NCI-H69 (cell line): ENCODE results near the gene FETUB.

ENCODE experiments used
- DNase-seq: peaks from one replicate; lab custom pipeline; 2025; lab: John Stamatoyannopoulos, UW

The FETUB gene

DNA sequence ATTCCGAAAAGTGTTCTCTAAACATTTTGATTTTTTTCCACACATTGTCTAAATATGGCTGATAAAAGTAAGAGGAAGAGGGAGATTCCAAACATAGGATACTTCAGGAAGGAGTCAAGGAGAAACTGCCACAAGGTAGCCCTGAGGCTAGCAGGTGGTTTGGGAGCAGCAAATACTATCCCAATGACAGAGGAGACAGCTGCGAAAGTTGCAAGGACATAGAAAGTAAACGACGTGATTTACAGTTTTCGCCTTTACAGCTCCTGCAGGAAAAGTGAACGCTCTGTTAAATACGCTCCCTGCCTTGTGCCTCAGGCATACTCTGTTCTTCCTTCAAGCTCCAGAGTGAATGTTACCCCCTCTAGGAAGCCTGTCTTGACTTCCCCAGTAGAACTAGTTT is 3.7 kb upstream of the FETUB start:
- no peak for DNase-seq

DNA sequence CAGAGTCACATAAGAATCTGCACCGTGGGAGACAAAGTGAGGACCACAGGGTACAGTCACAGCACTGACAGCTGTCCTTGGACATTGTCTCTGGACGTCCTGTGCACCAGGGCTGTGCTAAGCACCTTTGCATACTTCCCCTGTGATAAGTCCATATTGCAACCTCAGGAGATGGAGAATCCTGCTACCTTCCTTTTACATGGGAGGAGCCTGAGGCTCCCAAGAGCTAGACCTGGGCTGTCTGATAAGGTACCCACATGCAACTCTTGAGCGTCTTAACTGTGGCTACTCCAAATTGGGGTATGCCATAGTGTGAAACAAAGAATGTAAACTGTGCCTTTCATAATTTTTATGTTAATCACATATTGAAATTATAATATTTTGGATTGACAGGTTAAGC is 2.5 kb upstream of the FETUB start:
- no peak for DNase-seq

DNA sequence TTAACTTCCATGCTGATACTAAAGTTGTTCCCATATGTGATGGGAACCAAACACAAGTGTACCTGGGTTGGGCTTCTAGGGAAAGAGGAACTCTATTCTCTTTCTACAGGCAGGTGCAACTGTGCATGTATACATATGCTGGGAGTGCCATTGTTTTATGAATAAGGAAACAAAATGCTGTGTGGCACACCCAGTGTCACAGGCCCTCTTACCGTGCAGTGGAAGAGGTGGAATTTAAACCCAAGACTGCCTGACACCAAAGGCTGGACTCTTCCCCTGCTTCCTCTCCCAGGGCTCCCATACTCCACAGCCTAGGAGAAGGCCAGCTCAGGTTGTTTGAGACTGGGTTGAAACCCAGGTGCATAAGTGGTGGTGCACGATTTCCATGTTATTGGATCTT is 1.9 kb upstream of the FETUB start:
- DNase-seq = no peak

DNA sequence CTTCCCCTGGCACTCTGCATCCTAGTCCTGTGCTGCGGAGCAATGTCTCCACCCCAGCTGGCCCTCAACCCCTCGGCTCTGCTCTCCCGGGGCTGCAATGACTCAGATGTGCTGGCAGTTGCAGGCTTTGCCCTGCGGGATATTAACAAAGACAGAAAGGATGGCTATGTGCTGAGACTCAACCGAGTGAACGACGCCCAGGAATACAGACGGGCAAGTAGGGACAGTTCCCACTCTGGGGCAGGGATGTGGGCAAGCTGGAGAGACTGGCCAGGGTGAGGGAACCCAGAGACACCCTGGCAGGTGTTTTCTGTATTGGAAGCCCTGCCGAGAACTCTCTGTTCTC is 247 bp downstream of the FETUB start:
- DNase-seq = no peak

DNA sequence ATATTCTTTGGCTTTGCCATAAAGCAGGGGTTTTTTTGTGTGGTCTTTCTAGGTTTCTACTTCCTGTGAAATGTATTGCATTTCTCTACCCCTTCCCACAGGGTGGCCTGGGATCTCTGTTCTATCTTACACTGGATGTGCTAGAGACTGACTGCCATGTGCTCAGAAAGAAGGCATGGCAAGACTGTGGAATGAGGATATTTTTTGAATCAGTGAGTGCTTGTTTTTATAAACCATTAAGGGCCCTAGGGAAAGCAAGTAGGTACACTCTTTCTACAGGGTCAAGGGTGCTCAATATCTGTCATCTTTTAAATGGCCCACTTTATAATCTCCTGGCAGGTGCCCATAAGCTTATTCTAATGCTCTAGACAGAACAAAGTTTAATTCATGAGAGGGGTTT is 730 bp downstream of the FETUB start:
- DNase-seq = no peak

DNA sequence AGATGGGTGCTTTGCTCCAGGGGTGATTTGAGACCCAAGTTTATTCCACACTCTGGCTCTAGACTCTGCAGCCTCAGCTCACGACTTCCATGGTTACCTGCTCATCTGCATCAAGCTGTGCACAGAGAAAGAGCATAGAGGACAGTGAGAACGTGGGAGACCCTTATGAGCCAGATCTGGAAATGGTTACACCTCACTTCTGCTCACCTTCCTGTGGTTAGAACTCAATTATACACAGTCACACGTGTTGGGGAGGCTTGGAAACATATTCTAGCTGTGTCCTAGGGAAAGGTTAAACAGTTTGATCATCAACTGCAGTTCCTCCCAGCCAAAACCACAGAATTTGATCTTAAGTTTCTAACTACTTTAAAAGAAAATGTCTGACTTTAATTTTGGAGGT is 1.8 kb downstream of the FETUB start:
- no peak for DNase-seq

DNA sequence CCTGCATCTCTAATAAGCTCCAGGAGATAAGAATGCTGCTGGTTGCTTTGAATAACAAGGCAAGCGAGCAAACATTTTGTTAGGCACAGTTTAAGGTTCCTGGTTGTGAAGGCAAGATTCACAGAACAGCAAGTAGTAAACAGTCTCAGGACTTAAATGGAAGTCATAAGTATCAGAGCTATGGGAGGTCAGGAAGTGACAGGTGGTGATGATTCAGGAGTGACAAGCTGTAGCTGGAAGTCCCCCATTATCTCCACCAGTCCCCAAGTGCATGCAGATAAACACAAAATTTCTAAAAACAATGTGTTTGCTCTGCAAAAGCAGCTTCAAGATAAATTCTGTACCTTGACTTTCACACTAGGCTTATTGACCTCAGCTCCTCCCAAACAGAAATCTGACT is 3.3 kb downstream of the FETUB start:
- no peak for DNase-seq

DNA sequence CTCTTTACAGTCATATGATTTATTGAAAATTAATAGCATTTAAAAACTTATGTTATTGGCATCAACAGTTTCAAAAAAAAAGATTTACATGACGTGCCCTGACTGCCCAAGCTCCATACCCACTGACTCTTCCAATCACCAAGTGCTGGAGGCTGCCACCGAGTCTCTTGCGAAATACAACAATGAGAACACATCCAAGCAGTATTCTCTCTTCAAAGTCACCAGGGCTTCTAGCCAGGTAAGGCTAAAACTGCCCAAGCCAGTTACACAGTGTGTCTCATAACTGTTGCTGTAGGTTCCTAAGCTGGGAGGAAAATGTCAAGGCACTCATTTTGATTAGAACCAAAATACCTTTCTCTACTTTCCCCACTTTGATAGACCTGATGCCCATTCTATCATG is 4.5 kb downstream of the FETUB start:
- no peak for DNase-seq

DNA sequence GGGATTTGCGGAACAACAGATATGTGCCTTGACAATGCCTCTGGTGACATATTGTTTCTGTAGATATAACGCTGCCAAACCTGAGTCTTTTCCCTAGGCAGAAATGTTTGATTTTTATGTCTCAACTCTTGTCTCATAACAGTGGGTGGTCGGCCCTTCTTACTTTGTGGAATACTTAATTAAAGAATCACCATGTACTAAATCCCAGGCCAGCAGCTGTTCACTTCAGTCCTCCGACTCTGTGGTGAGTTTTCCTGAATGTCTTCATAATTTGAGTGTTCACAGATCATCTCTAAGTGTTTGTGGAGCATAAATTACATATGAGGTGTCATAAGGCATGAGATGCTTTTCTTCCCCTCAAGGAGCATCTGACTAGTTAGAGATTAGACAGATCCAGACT is 5.9 kb downstream of the FETUB start:
- DNase-seq = no peak

DNA sequence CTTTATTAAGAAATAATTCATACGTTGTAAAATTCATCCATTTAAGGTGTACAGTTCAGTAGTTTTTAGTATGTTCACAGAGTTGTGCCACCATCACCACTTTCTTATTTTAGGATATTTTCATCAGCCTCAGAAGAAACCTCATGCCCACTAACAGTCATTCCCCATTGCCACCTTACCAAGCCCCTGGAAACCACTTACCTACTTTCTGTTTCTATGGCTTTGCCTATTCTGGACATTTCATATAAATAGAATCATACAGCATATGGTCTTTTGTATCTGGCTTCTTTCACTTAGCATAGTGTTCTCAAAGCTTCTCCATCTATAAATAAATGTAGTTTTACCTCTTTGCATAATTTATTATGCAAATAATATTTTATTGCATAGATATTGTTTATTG is 6.6 kb downstream of the FETUB start:
- DNase-seq = no peak

DNA sequence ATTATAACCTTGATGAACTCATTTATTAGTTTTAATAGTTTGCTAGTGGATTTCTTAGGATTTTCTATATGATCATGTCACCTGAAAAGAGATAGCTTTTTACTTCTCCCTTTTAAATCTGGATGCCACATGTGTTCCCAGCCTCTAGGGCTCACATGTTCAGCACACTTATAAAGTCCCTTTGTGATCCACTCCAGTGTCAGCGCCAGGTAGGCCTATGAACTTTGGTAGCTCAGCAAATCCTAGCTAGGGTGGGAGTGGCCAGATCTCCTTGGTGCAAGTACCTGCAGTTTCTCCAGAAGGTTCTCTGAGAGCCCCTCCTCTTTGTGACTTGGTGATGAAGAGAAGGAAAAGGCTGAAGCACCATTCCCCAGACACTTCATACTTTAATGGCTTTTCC is 8.7 kb downstream of the FETUB start:
- DNase-seq = no peak

DNA sequence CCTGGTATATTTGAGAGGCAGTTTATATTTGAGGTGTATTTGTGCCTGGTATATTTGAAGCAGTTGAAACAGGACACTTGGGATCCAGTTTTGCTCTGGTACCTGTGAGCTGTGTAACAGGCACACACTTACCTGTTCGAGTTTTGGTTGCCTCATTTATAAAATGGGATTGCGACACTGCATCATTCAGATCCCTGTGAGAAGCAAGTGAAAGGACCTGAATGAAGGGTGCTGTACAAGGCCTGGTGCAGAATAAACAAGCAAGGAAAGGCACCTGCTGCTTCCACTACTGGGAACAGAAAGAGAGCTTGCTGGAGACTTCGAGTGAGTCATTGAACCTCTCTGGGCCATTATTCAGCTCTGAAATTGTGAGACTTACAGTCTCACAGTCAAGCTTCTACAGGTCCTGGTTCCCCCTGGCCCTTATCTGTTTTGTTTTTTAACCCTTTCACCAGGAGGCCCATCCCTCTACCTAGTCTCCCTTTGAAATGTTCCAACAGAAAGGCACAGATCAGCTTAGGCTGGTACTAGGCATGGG is 11.5 kb downstream of the FETUB start:
- no peak for DNase-seq

DNA sequence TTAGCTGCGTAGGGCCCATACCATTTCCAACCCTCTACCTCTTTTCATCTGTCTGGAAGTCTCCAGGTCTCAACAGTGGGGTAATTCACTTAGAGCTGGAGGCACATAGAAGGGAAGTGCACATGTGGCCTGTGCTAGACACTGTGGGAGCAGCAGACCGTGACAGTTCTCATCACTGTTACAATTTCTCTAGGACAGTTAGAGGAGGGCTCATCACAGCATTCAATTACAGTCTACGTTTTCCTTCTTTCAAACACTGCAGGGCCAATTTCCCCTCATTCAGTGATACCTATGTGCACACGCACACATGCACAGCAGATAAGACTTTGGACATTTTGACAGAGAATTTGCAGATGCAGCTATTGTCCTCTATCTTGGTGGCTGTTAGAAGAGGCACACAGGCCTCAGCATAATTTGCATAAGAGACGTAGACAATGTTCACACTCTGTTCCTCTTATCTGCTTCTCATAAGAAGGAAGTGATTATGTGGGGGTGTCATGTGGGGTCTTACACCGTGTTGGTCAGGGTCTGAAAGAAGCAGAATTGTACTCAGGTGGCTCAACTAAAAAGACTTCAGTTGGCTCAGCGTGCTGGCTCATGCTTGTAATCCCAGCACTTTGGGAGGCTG is 13.0 kb downstream of the FETUB start:
- no peak for DNase-seq

DNA sequence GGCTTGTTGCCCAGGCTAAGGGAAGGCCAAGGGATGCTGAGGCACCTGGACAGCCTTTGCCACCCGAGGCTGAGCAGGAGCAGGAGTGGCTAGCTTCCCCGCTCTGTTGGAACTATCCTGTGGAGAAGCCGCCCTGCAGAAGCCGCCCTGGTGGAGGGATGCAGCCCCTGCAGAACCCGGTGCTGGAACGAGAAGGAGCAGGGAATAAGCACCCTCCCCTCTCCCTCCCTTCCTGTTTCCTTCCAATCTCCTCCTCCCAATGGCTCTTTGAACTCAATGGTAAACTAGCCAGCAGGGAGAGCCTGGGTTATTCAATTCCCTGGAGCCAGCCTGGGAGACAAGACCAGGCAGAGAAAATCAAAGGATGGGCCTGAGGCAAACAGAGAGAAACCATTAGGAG is 13.8 kb downstream of the FETUB start:
- DNase-seq = peak; percentile 47

DNA sequence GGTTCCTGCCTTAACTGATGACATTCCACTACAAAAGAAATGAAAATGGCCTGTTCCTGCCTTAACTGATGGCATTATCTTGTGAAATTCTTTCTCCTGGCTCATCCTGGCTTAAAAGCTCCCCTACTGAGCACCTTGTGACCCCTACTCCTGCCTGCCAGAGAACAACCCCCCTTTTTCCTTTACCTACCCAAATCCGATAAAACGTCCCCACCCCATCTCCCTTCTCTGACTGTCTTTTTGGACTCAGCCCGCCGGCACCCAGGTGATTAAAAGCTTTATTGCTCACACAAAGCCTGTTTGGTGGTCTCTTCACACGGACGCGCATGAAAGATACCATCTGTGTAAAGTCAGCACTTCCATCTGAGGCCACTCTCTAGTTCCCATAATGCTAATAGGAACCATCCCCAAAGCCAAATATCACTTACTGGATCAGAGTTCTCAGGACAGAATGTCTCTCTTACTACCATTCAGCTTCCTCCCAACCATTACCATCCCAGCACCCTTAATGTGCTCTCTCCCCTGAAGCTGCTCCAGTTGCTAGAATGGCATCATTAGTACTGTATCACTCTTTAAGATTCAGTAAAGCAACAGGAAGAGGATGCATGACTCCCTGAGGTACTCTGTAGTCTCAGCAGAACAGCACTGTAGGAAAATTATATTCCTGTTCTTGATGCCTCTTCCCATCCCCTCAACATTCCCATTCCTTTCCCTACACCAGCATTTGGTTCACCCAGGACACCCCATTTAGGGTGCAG is 23.3 kb downstream of the FETUB start:
- DNase-seq = no peak

DNA sequence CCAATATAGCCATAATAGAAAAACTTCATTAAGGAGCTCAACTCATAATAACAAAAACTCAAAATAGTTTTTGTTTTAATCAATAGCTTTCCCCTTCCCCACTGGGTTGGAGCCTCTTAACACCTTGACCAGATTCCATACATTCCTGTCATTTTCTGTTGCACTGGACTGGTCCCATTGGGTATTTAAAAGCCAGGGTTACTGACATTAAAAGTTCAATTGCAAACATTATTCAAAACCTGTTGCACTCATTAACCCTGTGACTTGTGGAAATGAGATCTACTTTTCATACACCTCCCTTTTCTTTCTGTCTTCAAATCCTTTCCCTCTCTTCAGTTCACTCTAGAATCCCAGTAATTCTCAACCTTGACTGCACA is 23.9 kb downstream of the FETUB start:
- DNase-seq = no peak

DNA sequence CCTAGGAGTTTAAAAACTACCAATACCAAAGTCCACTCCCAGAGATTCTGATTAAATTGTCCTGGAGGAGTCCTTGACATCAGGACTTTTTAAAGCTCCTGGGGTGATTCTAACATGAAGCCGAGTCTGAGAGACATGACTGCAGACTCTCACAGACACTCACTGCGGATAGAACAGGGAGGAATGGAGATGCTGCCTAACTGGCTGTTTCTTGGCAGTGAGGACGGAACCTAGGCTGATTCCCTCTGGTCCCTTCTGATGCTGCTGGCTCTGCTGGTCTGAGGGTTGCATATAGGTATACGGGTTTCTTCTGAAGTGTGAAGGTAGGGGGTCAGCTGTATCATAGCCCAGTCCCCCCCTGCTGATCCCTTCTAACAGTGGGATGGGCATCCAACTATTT is 24.3 kb downstream of the FETUB start:
- no peak for DNase-seq

DNA sequence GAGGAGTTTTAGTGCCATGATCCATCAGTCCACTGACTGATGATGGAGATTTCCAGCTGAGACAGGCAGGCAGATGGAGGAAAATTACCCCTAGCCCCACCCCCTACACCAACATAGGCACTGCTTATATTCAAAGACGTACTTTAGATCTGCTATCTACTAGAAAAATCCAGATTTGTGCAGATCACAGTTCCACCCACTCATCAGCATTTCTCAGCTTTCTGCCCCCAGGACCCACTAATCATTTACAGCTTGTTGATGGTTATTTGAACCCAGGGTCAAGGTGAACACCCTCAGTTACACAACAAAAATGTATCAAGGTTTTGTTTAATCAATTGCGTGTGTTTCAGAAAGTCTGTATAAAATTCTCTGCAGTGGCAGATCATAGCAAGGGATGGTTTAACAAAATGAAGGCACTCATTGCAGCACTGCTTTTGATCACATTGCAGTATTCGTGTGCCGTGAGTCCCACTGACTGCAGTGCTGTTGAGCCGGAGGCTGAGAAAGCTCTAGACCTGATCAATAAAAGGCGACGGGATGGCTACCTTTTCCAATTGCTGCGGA is 25.5 kb downstream of the FETUB start, which contains the start of gene HRG:
Gene HRG, plus strand, starts transcription at position 390 of the 564 bp plus-strand sequence. Its CDS starts 18 bp downstream, at position 408.
- DNase-seq = no peak

DNA sequence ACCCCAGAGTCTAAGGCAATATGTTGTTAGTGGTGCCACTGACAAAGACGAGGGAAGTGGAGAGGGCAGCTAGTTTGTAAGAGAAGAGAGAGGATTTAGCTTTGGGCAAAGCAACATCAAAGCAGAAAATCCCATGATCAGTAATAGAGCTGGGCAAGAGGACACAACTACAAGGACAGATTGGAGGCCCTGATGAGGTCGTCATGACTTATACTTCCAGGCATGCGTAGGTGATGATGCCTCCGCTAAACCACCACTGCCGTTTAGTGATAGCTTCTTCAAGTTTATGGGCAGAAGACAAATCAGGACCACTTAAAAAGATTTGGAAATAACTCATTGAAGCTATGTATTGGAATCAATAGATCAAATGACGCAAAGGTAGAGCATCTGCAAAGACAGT is 28.2 kb downstream of the FETUB start:
- no peak for DNase-seq

DNA sequence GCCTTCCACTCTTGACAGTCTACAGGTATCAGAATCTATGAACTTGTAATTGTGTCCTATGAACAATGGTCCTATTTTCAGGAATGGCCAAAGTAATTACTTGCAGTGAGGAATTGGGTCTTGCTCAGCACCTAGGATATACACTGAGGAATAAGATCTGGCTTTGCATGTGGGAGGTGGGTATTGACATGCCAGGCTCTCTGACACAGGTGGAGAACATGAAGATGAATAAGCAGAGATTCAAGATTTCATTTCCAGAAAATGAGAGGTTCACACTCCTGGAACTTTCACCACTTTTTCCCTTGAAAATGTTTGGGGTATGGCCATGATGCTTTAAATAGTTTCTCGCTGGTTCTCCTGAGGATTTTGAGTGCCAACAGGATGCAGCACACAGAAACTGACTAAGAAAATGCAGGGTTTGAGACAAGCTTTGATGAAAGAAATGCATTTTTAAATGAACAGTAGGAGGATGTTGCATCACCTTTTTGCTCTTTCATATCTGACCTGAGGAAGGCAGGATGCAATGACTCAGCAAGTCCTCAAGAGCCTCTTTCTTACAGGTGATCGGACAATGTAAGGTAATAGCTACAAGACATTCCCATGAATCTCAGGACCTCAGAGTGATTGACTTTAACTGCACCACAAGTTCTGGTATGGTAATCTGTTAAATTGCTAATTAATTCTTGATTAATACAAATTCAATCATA is 29.3 kb downstream of the FETUB start:
- no peak for DNase-seq

DNA sequence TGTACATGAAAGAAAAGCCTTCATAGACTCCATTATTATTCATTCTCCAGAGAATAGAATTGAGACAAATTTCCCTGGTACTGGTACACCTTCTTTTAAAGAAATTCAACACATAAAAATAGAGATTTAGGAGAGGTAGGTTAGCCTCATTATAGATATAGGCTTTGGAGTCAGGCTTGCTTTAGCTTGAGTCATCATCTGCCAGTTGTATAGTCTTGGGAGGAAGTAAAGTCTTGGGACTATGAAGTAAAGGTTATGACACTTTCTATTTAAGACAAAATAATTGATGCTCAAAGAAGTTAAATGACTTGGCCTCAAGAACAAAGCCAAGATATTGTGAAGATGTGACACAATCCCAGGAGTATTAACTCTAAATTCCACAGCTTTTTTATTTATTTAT is 30.0 kb downstream of the FETUB start:
- no peak for DNase-seq

DNA sequence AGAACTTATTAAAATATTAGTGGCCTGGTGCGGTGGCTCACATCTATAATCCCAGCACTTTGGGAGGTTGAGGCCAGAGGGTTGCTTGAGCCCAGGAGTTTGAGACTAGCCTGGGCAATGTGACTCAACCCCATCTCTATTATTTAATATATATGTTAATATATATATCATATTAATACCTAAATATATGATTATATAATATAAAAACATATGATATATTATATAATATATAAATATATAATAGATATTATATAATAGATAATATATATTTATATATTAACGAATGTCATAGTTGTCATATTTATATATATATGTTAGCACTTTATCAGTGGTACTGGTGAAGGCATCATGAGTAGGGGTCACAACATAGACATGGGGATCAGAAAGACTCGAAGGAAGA is 30.9 kb downstream of the FETUB start:
- DNase-seq = no peak

DNA sequence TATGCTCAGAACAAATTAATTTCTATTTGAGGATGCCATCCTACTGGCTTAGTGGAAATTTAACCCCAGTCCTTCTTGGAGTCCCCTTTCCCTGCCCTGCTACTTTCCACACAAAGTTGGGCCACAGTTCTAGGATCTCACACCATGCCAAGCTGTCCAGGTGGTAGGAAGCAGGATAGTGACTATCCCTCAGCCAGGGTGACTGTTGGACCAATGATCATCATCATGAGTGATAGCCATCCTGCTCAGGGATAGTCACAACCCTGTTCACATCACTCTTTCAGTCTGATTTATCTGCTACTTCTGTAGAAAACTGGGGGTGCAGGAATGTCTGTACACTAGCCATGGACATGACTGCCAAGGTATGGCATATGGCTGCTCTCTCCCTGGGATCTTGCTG is 38.4 kb downstream of the FETUB start:
- no peak for DNase-seq
